Right renal cortex interstitium (tissue), 3 donors: ENCODE results near the gene RBFOX1. TPM values are rescaled to one million over a fixed set of nuclear protein-coding genes. Genes with fewer than 3 reads are reported as not detected.

Experiments used
- DNase-seq, 3 donors: peaks; one replicate each; pipeline ENCODE4 v3.0.0-alpha.2; 2013; ENCODE audit warnings: low read depth in 3 of 3, low spot score in 2 of 3
- polyA plus RNA-seq, 3 donors: library from polyadenylated mRNA; unstranded; fragments of 120-200 nt; gene quantifications; one replicate each; pipeline ENCODE4 v1.2.1, GENCODE V29; 2013; ENCODE audit not compliant: insufficient read length in 3 of 3

Gene RBFOX1
- polyA plus RNA-seq, 3 donors = 1.7 to 3.4 (median 2.7) TPM

DNA sequence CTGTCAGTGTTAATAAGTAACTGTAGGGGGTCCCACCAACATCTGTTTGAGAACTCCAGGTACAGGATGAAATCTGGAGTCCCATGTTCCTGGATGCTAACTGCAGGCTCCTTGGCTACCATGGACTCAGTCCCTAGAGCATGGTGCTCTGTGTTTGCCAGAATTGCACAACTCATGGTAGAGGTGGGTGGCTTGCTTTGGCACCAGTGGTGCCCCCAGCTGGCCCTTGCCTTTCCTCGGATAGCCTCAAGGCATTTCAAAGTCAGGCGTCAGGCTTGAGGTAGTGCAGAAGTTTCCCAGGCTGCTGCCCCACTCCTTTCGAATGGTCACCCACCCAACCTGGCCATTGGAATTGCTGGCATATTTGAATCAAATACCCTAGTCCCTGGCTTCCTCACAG, 179.9 kb downstream of the RBFOX1 start:
- no peak for DNase-seq

DNA sequence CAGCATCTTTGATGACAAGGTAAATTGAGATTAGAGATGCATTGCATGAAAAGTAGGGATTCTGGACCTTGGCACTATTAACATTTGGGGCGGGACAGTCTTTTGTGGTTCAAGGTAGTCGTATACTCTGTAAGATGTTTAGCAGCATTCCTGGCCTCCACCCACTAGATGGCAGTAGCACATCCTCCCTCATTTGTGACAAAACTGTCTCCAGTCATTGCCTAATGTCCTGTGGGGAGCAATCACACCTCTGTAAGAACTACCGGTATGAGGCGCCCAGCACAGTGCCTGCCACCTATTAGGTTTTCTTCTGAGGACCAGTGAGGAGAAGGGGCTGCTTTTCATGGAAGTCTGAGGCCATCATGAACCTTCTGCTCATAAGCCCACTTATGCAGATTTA, 180.8 kb downstream of the RBFOX1 start:
- DNase-seq = no peak

DNA sequence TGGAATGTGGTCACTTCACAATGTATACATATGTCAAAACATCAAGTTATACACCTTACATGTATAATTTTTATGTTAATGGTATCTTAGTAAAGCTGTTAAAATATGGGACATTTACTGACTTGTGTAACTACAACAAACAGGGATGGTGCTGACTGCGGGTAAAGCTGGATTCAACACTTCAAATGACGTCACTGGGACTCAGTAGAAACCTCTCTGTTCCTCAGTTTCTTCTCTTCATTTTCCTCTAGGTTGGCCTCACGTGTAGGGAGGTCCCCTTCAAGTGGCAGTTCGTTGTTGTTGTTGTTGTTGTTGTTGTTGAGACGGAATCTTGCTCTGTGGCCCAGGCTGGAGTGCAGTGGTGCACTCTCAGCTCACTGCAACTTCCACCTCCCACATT, 182.9 kb downstream of the RBFOX1 start:
- no peak for DNase-seq

DNA sequence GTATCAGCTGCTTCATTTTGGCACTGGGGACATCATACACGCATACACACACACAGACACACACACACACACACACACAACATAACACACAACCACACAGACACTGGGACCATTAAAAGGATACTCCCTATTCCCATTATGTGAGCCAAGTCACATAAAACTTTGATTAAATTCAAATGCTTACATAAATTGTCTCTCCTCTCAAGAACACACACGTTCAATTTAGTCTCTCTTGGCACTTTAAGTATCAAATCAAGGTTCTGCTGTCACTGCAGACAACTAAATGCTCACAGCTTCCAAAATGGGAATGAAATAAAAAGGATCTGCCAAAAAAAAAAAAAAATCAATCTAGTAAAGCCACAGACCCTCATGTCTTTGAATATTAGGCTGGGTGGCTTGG, 184.9 kb downstream of the RBFOX1 start:
- DNase-seq = no peak

DNA sequence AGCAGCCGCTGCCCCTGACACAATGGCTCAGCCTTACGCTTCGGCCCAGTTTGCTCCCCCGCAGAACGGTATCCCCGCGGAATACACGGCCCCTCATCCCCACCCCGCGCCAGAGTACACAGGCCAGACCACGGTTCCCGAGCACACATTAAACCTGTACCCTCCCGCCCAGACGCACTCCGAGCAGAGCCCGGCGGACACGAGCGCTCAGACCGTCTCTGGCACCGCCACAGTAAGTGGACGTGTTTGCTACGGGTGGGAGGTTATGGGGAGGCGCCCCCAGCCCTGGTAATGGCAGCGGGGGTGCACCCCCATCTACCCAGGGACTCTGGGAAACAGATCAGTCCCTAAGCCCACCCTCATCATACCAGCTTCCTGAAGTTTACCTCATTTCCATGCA, 185.5 kb downstream of the RBFOX1 start:
- no peak for DNase-seq

DNA sequence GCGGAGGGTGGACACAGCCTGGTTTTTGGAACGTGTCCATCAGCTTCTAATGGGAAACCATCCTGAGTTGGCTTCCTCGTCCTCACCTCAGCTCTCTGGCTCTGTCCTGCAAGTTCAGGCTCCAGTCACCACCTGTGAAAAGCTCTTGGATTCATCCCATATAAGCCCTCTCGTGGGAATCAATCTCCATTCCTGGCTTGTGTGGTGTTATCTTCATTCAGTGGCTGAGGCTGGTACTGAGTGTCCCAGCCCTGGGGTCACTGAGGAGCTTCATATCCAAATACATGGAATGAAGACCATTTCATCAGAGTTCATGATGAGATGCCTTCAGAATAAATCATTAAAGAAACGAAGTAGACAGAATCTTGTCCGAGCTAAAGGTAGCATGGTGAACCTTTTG, 189.2 kb downstream of the RBFOX1 start:
- DNase-seq = no peak

DNA sequence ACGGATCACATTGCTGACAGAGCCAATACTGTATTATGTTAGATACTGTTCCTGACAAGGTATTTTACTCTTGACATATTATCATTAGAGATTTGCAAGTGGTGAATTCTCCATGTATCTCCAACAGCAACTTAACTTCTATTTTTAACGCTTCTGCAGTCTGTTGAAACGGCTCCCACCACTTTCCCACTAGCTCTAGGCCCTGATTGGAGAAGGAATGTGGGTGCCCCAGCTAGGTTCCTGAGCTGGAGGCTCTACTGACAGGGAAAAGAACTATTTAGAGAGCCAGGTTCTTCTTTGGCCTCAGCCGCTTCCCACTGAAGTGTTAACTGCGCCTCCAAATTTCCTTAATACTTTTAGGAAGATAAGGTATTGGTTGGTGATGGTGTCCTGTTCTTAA, 191.8 kb downstream of the RBFOX1 start:
- DNase-seq = no peak

DNA sequence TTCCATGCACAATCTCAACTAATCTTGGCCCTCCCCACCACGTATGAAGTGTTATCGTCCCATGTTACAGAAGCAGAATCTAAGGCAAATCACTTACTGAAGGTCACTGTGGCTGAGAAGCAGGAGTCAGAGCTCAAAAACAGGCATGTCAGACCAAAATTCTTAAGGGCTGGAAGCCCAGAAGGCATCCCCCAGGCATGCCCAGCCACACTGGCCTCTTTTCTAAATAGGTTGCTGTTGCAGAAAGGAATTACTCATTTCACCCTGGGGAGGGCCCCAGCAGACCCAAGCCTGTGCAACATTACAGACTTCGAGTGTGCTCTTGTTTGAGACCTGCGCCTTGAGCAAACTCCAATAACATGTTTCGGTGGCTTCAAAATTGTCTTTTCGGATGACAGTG, 194.1 kb downstream of the RBFOX1 start:
- no peak for DNase-seq

DNA sequence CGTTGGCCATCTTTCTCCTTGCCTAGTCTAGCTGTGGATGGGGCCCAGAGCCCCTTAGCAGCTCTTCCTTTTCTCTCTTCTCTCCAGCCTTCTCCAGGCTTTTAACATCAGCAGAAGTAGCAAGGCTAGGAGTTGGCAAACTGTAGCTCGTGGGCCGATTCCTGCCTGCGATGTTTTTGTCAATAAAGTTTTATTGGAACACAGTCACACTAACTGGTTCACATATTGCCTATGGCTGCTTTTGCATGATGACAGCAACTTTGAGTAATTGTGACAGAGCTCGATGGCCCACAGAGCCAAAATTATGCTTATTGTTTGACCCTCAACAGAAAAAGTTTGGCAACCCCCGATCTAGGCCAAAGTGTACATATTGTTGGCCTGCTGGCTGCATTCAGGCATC, 199.9 kb downstream of the RBFOX1 start:
- DNase-seq = no peak

DNA sequence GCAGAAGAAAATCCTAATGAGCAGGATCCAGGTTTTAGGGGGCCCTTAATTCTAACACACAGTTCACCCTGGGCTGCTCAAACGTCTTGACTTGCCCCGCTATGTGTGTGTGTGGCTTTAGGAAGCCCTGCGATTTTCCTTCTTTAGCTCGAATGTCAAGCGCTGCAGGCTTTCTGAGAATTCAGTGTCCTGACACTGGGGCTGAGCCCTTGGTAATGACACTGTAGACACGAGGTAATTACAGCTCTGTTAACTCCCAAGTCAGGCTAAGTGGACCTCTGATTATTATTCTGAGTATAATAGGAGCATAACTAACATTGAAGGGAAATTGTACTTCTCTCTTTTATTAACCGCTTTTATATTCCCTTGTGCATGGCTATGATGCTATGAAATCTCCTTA, 202.1 kb downstream of the RBFOX1 start:
- DNase-seq = no peak

DNA sequence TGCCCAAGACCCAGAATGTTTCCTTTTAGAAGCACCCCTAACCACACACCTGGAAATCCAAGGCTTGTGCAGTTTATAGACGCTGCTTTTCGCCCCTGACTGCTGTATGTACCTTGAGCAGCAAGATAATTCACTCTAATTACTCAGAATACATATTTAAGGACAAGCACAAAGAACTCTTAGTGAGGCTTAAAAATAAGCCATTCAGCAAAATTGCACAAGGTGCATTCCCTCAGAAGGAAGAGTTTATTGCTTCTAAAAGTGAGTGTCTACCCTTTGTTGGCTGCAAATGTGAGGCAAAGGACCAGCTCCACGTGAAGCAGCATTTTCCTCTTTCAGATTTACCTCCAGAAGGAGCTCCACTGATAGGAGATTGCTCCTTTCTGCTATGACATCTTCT, 208.4 kb downstream of the RBFOX1 start:
- DNase-seq = no peak

DNA sequence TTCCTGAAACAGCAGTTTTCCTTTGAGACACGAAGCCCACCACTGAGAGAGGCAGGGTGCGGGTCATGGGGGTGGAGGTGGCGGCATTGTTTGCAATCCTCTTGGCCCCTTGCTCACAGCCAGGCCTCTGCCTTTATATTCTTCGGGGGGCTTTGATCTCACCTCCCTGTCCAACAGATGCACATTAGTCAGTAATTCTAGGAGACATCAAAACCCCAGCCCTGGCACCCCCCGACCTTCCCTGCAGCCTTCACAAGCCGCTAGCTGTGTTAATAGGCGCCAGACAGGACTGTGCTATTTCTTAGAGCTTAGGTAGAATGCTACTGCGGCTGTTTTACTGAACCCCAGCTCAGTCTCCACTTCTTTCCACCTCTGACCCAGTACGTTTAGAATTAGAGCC, 212.6 kb downstream of the RBFOX1 start:
- peak in 1 of 3 donors; percentile 23 for DNase-seq

DNA sequence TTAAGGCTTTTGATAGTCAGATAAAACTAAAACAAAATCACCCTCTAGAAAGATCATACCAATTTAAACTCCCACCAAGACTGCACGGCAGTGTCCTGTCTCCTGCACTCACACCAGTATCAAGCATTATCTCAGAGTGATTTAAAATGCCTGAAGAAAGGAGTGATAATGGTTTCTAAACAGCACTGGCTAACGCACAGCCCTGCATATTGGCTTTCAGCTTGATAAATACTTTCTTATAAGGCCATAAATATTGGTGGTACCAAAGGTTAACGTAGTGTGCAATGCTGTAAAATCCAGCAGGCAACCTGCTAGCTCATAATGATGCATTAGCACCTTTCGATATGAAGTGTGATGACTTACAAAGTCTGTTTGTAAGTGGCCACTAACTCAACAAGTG, 214.3 kb downstream of the RBFOX1 start:
- DNase-seq = no peak

DNA sequence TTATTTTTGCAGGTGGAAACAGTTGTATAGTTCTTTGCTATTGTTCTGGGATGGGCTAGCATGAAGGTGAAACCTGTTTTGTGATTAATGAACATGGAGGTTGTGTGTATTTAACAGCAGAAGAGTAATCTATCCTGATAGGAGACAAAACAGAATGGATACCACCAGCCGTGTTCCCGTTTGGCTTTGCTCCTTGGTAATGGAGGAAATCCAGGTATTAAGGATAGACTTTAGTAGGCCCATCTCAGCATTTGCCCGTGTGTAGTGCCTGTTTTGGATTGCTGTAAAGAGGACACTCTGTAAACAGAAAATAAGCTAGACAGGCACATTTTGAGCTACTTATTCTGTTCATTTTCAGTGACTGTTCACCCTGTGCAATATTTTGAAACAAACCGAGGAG, 215.1 kb downstream of the RBFOX1 start:
- no peak for DNase-seq

DNA sequence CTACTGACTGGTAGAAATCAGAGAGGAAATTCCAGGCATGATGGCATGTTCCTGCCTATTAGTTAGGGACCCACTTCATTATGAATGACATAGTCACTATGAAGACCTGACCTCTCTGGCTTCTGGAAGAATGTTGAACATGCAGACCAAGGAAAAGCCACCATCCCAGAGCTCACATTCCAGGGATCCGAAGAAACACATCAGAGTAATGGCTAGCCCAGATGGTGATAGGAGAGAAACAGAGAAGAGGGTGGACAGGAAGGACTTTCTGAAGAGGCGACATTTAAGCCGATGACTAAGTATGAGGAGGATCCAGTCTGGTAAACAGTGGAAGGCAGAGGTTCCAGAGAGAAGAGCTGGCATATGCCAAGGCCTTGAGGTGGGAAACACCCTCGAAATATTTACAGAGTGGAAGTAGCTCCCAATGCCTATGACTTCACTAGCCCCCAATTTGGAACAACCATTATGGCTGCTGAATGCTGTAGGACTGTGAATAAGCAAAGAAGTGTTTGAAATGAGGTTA, 216.2 kb downstream of the RBFOX1 start:
- no peak for DNase-seq

DNA sequence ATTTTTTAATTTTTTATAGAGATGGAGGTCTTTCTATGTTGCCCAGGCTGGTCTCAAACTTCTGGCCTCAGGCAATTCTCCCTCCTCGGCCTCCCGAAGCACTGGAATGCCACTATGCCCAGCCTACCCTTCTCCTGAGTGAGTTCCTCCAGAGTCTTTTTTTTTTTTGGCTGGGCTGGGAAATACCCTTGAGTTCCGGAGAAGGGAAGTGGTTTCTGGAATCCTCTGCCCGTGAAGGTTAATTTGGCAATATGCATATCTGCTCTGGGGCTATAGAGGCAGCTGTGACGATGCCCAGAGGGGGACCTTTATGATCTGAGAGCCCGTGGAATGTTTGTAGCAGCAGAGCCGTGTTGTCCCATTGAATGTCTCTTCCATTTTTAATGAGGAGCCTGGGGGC, 217.5 kb downstream of the RBFOX1 start:
- no peak for DNase-seq

DNA sequence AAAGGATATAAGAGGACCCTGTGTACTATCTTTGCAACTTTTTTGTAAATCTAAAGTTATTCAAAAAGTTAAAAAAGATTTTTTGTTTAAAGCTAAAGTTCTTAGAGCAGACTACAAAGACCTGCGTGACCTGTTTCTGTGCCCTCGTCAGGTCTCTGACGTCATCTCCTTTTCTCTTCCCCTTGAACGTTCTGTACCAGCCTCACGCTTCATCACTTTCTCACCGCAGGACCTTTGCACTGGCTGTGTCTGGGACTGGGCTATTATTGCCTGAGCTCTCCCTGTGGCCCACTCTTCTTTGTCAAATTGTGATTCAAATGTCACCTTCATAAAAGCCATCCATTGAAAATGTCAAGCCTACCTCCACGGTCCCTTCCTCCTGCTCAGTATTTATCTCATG, 222.8 kb downstream of the RBFOX1 start:
- DNase-seq = no peak

DNA sequence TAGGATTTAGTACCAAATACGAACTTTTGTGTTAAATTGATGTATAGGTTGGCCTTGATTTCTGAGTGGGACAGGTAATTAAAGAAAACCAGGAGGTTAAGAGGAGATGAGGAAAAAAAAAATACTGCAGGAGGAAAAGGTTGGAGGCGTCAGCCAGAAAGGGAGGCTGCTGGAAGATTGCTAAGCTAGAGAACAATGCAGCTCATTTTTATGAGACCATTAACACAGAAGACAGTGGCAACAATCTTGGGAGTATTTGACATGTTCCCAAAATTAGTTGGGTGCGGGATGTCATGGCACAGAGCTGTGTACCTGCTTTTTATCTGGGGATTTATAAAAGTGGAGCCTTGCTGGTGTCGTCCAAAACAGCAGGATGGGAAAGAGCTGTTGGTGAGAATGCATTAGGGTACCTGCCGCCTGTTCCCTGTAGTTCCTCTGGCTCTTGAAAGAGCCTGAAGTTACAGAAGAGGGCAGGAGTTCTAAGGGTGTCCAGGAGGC, 229.3 kb downstream of the RBFOX1 start:
- no peak for DNase-seq

DNA sequence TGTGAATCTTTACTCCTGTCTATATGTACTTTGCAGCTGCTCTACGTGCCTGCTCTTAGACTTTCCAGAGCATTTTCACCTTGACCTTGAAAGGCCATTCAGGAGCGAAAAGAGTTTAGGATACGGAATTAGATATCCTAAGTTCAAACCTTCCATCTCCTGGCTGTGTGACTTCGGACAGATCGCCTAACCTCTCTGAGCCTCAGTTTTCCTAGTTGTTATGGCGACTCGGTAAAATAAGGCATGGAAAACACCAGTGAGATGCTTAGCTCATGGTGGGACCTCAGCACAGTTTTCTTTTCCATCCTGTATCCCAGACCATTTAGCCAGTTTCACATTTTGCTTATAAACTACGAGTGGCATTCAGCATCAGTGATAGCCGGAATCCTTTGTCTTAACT, 233.7 kb downstream of the RBFOX1 start:
- no peak for DNase-seq

DNA sequence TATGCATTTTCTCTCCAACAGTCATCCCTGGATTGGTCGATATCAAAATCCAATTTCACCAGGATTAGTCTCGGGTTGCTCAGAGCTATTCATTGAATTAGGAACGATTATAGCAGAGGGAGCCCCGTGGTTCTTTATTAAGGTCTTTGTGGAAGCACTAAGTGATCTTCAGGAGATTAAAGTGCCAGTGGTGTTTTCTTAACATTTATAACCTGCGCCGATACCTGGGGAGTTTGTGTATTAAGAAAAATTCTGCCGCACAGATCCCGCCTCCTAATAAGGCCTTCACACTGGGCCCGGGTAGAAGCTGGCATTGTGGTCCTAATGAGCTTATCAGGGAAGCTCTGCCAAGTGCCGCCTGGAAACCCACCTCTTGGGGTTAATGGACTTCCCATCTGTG, 238.7 kb downstream of the RBFOX1 start:
- DNase-seq = no peak

DNA sequence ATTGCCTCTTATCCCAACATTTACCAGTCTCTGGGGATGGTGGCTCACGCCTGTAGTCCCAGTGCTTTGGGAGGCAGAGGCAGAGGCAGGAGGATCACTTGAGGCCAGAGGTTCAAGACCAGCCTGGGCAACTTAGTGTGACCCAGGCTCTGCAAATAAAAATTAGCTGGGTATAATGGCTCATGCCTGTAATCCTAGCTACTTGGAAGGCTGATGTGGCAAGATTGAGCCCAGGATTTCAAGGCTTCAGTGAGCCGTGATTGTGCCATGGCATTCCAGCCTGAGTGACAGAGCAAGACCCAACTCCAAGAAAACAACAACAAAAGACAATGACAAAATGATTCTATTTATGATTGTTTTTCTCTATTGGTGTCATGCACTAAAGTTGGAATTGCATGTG, 244.9 kb downstream of the RBFOX1 start:
- DNase-seq = no peak

DNA sequence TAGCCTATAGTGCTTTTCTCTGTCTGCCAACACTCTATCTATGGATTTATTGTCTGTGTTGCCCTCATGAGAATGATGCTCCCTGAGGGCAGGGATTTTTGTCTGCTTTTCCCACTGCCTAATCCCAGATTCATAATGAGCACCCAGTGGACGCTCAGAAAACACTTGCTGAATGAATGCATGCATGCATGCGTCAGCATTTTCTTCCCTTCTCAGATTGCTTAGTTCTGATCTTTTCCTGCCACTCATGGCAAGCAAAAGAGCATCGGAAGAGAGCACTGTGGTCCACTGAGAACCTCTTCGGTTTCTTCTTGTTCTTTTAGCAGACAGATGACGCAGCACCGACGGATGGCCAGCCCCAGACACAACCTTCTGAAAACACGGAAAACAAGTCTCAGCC, 246.8 kb downstream of the RBFOX1 start:
- no peak for DNase-seq

DNA sequence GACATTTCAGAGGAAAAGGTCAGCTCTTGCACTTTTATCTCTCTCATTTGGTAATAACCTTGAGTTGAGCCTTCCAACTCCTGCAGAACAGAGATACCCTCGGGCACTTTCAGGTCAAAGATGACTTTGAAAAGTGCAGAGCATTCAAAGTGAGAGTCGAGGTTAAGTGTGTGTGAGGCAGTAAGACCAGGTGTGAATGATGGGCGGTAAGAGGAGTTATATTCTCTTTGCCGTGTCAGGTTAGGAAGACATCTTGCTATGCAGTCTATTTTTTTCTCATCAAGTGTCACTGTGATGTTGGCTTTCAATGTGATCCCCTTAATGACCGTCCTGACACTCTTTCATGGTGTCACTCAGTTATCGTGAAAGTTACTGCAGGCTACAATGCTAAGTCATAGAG, 248.5 kb downstream of the RBFOX1 start:
- DNase-seq = no peak

DNA sequence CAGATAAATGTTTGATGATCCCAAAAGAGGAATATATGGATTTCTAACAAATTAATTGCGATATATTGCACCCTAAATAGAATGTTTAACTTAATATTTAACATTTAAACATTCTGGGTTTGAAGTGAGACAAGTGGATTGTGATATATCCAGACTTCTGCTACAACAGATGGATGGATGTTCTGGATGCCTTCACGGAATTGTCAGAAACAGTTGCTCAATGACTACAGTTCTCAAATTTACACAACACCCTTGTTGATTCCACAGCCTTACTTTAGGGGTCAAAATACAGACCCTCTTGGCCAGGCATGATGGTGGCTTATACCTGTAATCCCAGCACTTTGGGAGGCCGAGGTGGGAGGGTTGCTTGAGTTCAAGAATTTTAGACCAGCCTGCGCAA, 250.8 kb downstream of the RBFOX1 start:
- DNase-seq = no peak
